Gastroesophageal sphincter (tissue), 3 donors: ENCODE measurements around the gene CCDC180.

ENCODE experiments used
- CTCF ChIP-seq, 4 experiments: fragments of 200-600 bp in 2 of 4; fragments of 450-650 bp in 2 of 4; sonication (generic) in 1 of 4; IDR thresholded peaks; one replicate each; pipeline ENCODE4 v1.5.1; 2017 to 2019; ENCODE audit warnings: antibody characterized with exemption in 4 of 4, mild to moderate bottlenecking in 2 of 4, moderate library complexity in 2 of 4
- POLR2A ChIP-seq, 2 donors: fragments of 450-650 bp; IDR thresholded peaks; one replicate each; pipeline ENCODE4 v1.6.1; 2017; ENCODE audit warnings: antibody characterized with exemption in 2 of 2, mild to moderate bottlenecking in 2 of 2, moderate library complexity in 1 of 2
- POLR2AphosphoS5 ChIP-seq: sonication (generic); formaldehyde crosslinking; IDR thresholded peaks from one replicate; pipeline ENCODE4 v1.6.1; 2017; ENCODE audit warnings: antibody characterized with exemption

GRCh38 chr9:97283768-97284167, 23.7 kb upstream of the CCDC180 start:
- TF ChIP-seq POLR2A (IDR thresholded peaks at IDR 0.05): no peak
- no peak for TF ChIP-seq CTCF (IDR thresholded peaks at IDR 0.05)
- no peak for TF ChIP-seq POLR2AphosphoS5
